Uterus (tissue), 2 donors: ENCODE data around the gene SLC9C2.

Experiments
- CTCF ChIP-seq, 4 experiments: fragments of 200-600 bp in 2 of 4; fragments of 450-650 bp in 2 of 4; sonication (generic) in 2 of 4; IDR thresholded peaks; one replicate each; pipeline ENCODE4 v1.5.1; 2016 to 2019; ENCODE audit warnings: antibody characterized with exemption in 4 of 4, mild to moderate bottlenecking in 2 of 4, moderate library complexity in 1 of 4
- POLR2A ChIP-seq, 2 donors: fragments of 450-650 bp; IDR thresholded peaks; one replicate each; pipeline ENCODE4 v1.6.1; 2016; ENCODE audit warnings: antibody characterized with exemption in 2 of 2, mild to moderate bottlenecking in 1 of 2, moderate library complexity in 1 of 2

- TF ChIP-seq POLR2A (IDR thresholded peaks at IDR 0.05) = no peak
- TF ChIP-seq CTCF (IDR thresholded peaks at IDR 0.05) = no peak
These were observed 114.9 kb downstream of the SLC9C2 start for GRCh38 chr1:173488001-173488400.
